HepG2 (cell line): ENCODE measurements around the gene KIAA0825.

Source experiments
- CTCF ChIP-seq: sonication (generic); formaldehyde crosslinking; IDR thresholded peaks from 2 replicates; pipeline ENCODE4 v1.5.0; 2020; ENCODE audit warnings: mild to moderate bottlenecking, missing genetic modification reagents, moderate library complexity
- FOXO4 ChIP-seq: sonication (generic); formaldehyde crosslinking; conservative IDR thresholded peaks from 2 replicates; pipeline ENCODE4 v1.8.1; 2023; ENCODE audit warnings: missing genetic modification reagents
- NRL ChIP-seq: sonication (generic); formaldehyde crosslinking; IDR thresholded peaks from 2 replicates; pipeline ENCODE4 v1.5.0; 2020; ENCODE audit warnings: missing genetic modification reagents, mild to moderate bottlenecking, moderate library complexity, borderline replicate concordance
- ZNF33B ChIP-seq: sonication (generic); formaldehyde crosslinking; IDR thresholded peaks from 2 replicates; pipeline ENCODE4 v1.5.1; 2020; ENCODE audit warnings: mild to moderate bottlenecking, missing genetic modification reagents
- ZNF616 ChIP-seq: sonication (generic); formaldehyde crosslinking; IDR thresholded peaks from 2 replicates; pipeline ENCODE4 v1.5.0; 2020; ENCODE audit warnings: low read depth, mild to moderate bottlenecking, missing genetic modification reagents

GRCh38 chr5:94153736-94154450, 464.5 kb downstream of the KIAA0825 start:
- TF ChIP-seq CTCF (CRISPR knock-in tag) (no peak), ZNF33B (no peak), ZNF616 (CRISPR knock-in tag) (no peak), FOXO4 (CRISPR knock-in tag) (no peak), NRL (CRISPR knock-in tag) (no peak)
